Activated CD8-positive, alpha-beta memory T cell treated with anti-CD3 and anti-CD28 coated beads, Interleukin-2, amount 50 U/mL, for 1 hour (primary cell): ENCODE data around the gene KANTR.
"Not testable (repeated sequence)": the region's sequence is repeated elsewhere in the genome, so short reads cannot be mapped to it uniquely, and the experiment has no call there.

Experiments
- DNase-seq: peaks from one replicate; pipeline ENCODE4 v3.0.0-alpha.2; 2020; ENCODE audit errors: extremely low read depth

The KANTR gene

DNA sequence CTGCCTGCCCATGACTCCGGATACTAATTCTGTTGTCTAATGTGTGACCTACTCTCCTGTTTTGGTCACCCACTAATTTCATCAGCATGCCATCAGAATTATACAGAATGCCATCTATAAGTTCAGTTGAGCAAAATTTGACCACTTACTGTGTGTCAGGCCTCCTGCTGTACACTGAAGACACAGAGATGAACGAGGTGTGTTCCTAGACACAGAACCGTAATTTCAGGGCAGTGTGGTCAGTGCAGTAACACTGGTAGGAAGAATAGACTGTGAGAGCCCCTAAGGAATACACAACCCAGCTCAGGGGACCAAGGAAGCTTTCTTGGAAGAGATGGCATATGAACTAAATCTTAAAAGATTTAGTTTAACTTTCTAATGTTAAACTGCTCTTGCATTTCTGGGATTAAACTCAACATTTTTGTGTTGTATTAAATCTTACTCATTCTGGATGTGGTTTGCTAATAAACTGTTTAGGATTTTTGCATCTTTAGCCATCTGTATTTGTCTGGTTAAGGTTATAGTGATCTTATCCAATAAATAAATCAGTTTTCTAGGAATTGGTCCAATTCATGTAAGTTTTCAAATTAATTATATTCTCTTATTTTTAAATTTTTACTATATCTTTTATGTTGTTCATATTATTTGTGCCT lies 34.3 kb downstream of the KANTR start:
- no peak for DNase-seq

DNA sequence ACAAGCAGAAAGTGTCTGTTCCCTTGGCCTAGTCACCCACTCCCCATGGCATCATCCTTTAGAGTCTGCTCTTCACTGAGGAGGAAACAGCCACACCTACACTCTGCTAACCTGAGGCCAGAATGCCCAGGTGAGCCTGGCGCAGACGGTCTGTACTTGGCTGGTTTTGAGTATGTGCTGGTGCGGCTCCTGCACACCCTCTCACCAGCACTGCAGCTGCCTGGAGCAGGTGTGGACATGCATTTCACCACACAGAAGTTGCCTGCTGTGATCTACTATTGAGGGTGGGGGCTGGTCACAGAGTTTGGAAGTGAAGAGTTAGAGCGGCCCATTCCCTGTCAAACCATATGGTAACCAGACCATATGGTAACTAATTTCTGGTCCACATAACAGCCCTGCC lies 39.5 kb downstream of the KANTR start:
- no peak for DNase-seq

- DNase-seq: no peak
Observed at GRCh38 chrX:53135581-53135980, 41.6 kb downstream of the KANTR start.

GRCh38 chrX:53153581-53153980 lies 59.6 kb downstream of the KANTR start:
- DNase-seq: no peak

DNA sequence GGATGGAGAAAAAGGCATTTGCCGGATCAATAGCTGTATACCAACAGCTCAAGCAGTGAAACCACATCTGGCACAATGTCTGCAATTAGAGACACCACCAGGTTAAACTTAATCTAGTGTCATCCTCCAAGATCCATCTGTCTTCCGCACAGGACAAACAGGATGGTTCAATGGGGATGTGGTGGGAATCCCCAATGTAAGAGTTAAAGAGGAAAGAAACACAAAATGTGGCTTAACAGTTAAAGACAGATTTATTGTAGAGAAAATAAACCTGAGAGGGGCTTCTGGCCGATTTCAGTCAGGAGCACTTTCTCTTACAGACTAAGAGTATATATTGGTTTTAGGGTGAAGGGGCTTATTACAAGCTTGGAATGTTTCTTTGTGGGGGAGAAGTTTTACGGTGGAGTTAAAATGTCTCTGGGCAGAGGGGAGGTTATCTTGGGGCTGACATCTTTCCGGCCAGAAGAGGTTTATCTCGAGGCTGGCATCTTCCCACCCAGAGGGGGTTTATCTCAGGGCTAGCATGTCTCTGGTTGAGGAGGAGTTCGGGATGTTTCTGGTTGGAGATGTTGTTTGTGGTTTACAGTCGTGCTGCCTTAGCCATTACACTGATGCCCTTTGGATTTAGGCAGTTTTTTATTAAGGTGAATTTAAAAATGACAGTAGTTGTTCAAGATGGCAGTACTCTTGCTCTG lies 61.7 kb downstream of the KANTR start:
- DNase-seq: no peak

- no peak for DNase-seq
Observed at GRCh38 chrX:53156207-53156596, 62.3 kb downstream of the KANTR start.

GRCh38 chrX:53159184-53159583 lies 65.2 kb downstream of the KANTR start:
- no peak for DNase-seq

DNA sequence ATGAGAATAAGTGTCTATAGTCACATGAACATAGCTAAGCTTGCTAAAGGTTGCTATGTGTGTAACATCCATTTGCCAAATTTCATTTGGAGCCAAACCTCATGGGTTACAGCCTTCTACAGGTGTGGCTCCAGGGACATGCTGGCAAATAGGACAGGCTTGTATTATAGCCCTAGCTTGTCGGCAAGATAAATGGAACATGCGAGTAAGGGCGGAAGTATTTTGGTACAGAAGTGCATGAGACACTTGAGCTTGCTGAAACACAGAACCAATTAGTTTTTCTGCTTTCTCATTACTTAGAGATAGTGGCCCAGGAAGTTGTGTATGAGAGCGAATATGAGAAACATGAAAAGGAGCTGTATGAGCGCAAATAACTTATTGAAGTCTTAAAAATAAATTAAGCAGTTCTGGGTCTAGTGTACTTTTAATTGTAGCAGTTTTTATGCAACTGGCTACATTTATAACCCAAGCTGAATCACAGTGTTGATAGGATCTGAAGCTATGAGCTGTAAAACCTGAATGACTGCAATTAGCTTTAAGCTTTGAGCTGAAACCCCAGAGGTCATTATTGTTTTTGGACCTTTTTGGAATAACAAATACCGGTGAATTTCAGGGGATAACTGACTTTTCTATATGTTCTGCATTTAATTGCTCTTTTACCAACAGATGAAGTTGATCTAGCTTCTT lies 66.5 kb downstream of the KANTR start:
- no peak for DNase-seq

- DNase-seq: no peak
Observed at GRCh38 chrX:53163436-53163835, 69.5 kb downstream of the KANTR start.

DNA sequence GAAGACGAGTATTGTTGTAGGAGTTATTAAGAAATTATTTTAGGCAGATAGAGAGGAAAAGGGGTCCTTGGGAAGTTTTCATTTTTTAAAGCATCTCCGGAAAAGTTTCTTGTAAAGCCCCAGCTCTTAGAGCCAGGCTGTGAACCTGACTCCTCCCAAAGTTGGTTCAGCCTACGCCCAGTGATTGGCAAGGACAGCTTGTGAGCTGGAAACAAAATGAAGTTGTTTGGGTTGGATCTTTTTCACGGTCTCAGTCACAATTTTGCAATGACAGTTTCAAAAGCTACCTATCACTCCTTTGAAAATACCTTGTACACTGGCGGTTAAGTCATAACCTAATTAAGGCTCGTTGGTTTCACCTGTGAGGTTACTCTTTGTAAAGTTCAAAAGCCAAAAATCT lies 70.6 kb downstream of the KANTR start:
- DNase-seq: not testable (repeated sequence)

DNA sequence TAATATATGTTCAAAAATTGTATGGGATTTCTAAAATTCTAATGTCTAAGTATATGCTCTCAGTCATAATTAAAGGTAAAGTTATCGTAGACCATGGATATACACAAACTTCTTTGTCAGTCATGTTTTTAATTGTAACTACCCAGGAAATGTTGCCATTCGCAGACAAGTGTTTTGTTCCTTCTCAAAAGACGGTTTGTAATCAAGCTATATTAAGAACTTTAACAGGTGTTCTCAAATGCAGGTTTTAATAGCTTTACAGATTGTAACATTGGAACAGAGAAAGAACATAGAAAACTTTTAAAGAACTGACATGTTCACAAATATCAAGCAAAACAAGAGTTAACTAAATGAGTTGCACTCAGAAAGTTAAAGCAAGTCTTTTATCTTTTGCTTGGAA lies 72.2 kb downstream of the KANTR start:
- no peak for DNase-seq

- DNase-seq: no peak
Observed at GRCh38 chrX:53171356-53171755, 77.4 kb downstream of the KANTR start.
